ENCODE data around the gene CSNK1G1. TPM values are rescaled to one million over a fixed set of nuclear protein-coding genes. Genes with fewer than 3 reads are reported as not detected.

CSNK1G1 gene
- total RNA-seq, 5 donors from 2014 or later (not counting 1 experiment from before 2014, with no cell fraction given): 22.3 to 25.6 (median 23.6) TPM

GRCh38 chr15:64132217-64132616 is 223.8 kb downstream of the CSNK1G1 start:
- Histone ChIP-seq H3K4me1 (ENCODE audit: control insufficient read depth in 1 of 2, extremely low read depth in 1 of 2, insufficient read depth in 2 of 2, low read length in 2 of 2) (no peaks in the 10 kb centered on the region), H3K27me3 (replicated peaks in 1 of 2; ENCODE audit: control insufficient read depth in 2 of 2, extremely low read depth in 1 of 2, insufficient read depth in 2 of 2, low read length in 1 of 2) (no peaks in the 10 kb centered on the region), H3K4me3 (ENCODE audit: control insufficient read depth in 1 of 2, extremely low read depth in 1 of 2, low read length in 1 of 2) (no peak overlapping the region), H3K27ac (ENCODE audit: low read length) (no peak overlapping the region), H3K36me3 (ENCODE audit: control insufficient read depth in 2 of 2, extremely low read depth in 1 of 2, insufficient read depth in 1 of 2, low read length in 1 of 2) (peaks cover 22 to 90% of the 10 kb centered on the region in 2 donors), H3K9me3 (no peaks in the 10 kb centered on the region)
- DNase-seq: no peak
- whole genome bisulfite sequencing (ENCODE audit: insufficient coverage): 100% methylated on average over 1 of the region's 4 CpGs
- no peak for ATAC-seq (replicated peaks in 1 of 4)
- Mint-ChIP-seq H3K9me3 (no peaks in the 10 kb centered on the region), H3K36me3 (peaks cover 57% of the 10 kb centered on the region), H3K4me1 (no peaks in the 10 kb centered on the region), H3K27ac (peak overlapping the region in 1 of 2 donors; percentile 55), H3K4me3 (no peak overlapping the region), H3K27me3 (no peaks in the 10 kb centered on the region)
- CTCF ChIA-PET: interaction anchor here in 1 of 2 donors (0.6 kb wide), 1 partner anchor 923 kb away, joined by 3 read pairs; no protein-coding TSS in a partner anchor
- POLR2A ChIA-PET: no interaction called here

- CTCF ChIA-PET: no interaction called here
- peak overlapping the region in 1 of 2 donors; percentile 55 for H3K27ac Mint-ChIP-seq
- POLR2A ChIA-PET: no interaction called here
- H3K36me3 Mint-ChIP-seq: peaks cover 55% of the 10 kb centered on the region
- no peaks in the 10 kb centered on the region for H3K4me1 Mint-ChIP-seq
- H3K9me3 Mint-ChIP-seq: no peaks in the 10 kb centered on the region
- H3K4me3 Mint-ChIP-seq: no peak overlapping the region
- Histone ChIP-seq H3K4me1 (ENCODE audit: control insufficient read depth in 1 of 2, extremely low read depth in 1 of 2, insufficient read depth in 2 of 2, low read length in 2 of 2) (no peaks in the 10 kb centered on the region), H3K27me3 (replicated peaks in 1 of 2; ENCODE audit: control insufficient read depth in 2 of 2, extremely low read depth in 1 of 2, insufficient read depth in 2 of 2, low read length in 1 of 2) (no peaks in the 10 kb centered on the region), H3K9me3 (no peaks in the 10 kb centered on the region), H3K36me3 (ENCODE audit: control insufficient read depth in 2 of 2, extremely low read depth in 1 of 2, insufficient read depth in 1 of 2, low read length in 1 of 2) (peaks cover 18 to 90% of the 10 kb centered on the region in 2 donors), H3K27ac (ENCODE audit: low read length) (no peak overlapping the region), H3K4me3 (ENCODE audit: control insufficient read depth in 1 of 2, extremely low read depth in 1 of 2, low read length in 1 of 2) (no peak overlapping the region)
- no peaks in the 10 kb centered on the region for H3K27me3 Mint-ChIP-seq
- no peak for DNase-seq
- WGBS (ENCODE audit: insufficient coverage): 100% methylated on average over 4 of the region's 7 CpGs
- no peak for ATAC-seq (replicated peaks in 1 of 4)
Measured at GRCh38 chr15:64131547-64131946, 224.4 kb downstream of the CSNK1G1 start.

GRCh38 chr15:64130159-64130558 is 225.8 kb downstream of the CSNK1G1 start:
- Histone ChIP-seq H3K36me3 (ENCODE audit: control insufficient read depth in 2 of 2, extremely low read depth in 1 of 2, insufficient read depth in 1 of 2, low read length in 1 of 2) (peaks cover 18 to 86% of the 10 kb centered on the region in 2 donors), H3K4me1 (ENCODE audit: control insufficient read depth in 1 of 2, extremely low read depth in 1 of 2, insufficient read depth in 2 of 2, low read length in 2 of 2) (no peaks in the 10 kb centered on the region), H3K27me3 (replicated peaks in 1 of 2; ENCODE audit: control insufficient read depth in 2 of 2, extremely low read depth in 1 of 2, insufficient read depth in 2 of 2, low read length in 1 of 2) (no peaks in the 10 kb centered on the region), H3K9me3 (no peaks in the 10 kb centered on the region), H3K4me3 (ENCODE audit: control insufficient read depth in 1 of 2, extremely low read depth in 1 of 2, low read length in 1 of 2) (no peak overlapping the region), H3K27ac (ENCODE audit: low read length) (no peak overlapping the region)
- no CpG with 5 or more reads among the region's 3 CpGs for WGBS (ENCODE audit: insufficient coverage)
- POLR2A ChIA-PET: interaction anchor here in 1 of 2 donors (0.7 kb wide), 1 partner anchor 434 kb away, joined by 3 read pairs; no protein-coding TSS in a partner anchor
- ATAC-seq (replicated peaks in 1 of 4) (no peak), DNase-seq (no peak)
- no peaks in the 10 kb centered on the region for H3K4me1 Mint-ChIP-seq
- H3K9me3 Mint-ChIP-seq: no peaks in the 10 kb centered on the region
- CTCF ChIA-PET: interaction anchor here in 1 of 2 donors (0.6 kb wide), 1 partner anchor 244 kb away, joined by 4 read pairs; no protein-coding TSS in a partner anchor
- H3K4me3 Mint-ChIP-seq: no peak overlapping the region
- H3K36me3 Mint-ChIP-seq: peaks cover 58% of the 10 kb centered on the region
- no peaks in the 10 kb centered on the region for H3K27me3 Mint-ChIP-seq
- H3K27ac Mint-ChIP-seq: no peak overlapping the region

GRCh38 chr15:64127521-64128270 is 228.3 kb downstream of the CSNK1G1 start:
- no peak overlapping the region for H3K27ac Mint-ChIP-seq
- no peak for ATAC-seq (replicated peaks in 1 of 4)

GRCh38 chr15:64125978-64126377 is 230.0 kb downstream of the CSNK1G1 start:
- DNase-seq: no peak
- Histone ChIP-seq H3K27ac (ENCODE audit: low read length) (no peak overlapping the region), H3K9me3 (no peaks in the 10 kb centered on the region), H3K27me3 (replicated peaks in 1 of 2; ENCODE audit: control insufficient read depth in 2 of 2, extremely low read depth in 1 of 2, insufficient read depth in 2 of 2, low read length in 1 of 2) (no peaks in the 10 kb centered on the region), H3K4me3 (ENCODE audit: control insufficient read depth in 1 of 2, extremely low read depth in 1 of 2, low read length in 1 of 2) (no peak overlapping the region), H3K4me1 (ENCODE audit: control insufficient read depth in 1 of 2, extremely low read depth in 1 of 2, insufficient read depth in 2 of 2, low read length in 2 of 2) (no peaks in the 10 kb centered on the region), H3K36me3 (ENCODE audit: control insufficient read depth in 2 of 2, extremely low read depth in 1 of 2, insufficient read depth in 1 of 2, low read length in 1 of 2) (peaks cover 7 to 83% of the 10 kb centered on the region in 2 donors)
- Mint-ChIP-seq H3K27me3 (no peaks in the 10 kb centered on the region), H3K4me3 (no peak overlapping the region), H3K9me3 (no peaks in the 10 kb centered on the region), H3K27ac (peak overlapping the region in 1 of 2 donors; percentile 39), H3K36me3 (peaks cover 54% of the 10 kb centered on the region), H3K4me1 (peaks cover 0 to 2% (median 0%) of the 10 kb centered on the region in 3 donors)
- ChIA-PET POLR2A (interaction anchor here (0.6 kb wide), 3 partner anchors 243 to 418 kb away, joined by 3 to 6 read pairs (median 5); no protein-coding TSS in a partner anchor), CTCF (interaction anchor here in 1 of 2 donors (1.0 to 1.2 kb wide), 2 partner anchors 21 to 27 kb away, joined by 3 to 4 read pairs; no protein-coding TSS in a partner anchor)
- no peak for ATAC-seq (replicated peaks in 1 of 4)
- WGBS (ENCODE audit: insufficient coverage): no CpG with 5 or more reads among the region's 3 CpGs

More at GRCh38 chr15:64127521-64128270, 228.3 kb downstream of the CSNK1G1 start:
- Mint-ChIP-seq H3K4me1 (no peaks in the 10 kb centered on the region), H3K4me3 (no peak overlapping the region), H3K36me3 (peaks cover 62% of the 10 kb centered on the region), H3K27me3 (no peaks in the 10 kb centered on the region), H3K9me3 (no peaks in the 10 kb centered on the region)
- DNase-seq: no peak
- H3K4me1 ChIP-seq (ENCODE audit: control insufficient read depth in 1 of 2, extremely low read depth in 1 of 2, insufficient read depth in 2 of 2, low read length in 2 of 2): no peaks in the 10 kb centered on the region
- no peaks in the 10 kb centered on the region for H3K9me3 ChIP-seq
- CTCF ChIA-PET: no interaction called here
- no peak overlapping the region for H3K4me3 ChIP-seq (ENCODE audit: control insufficient read depth in 1 of 2, extremely low read depth in 1 of 2, low read length in 1 of 2)
- H3K27ac ChIP-seq (ENCODE audit: low read length): no peak overlapping the region
- no peaks in the 10 kb centered on the region for H3K27me3 ChIP-seq (replicated peaks in 1 of 2; ENCODE audit: control insufficient read depth in 2 of 2, extremely low read depth in 1 of 2, insufficient read depth in 2 of 2, low read length in 1 of 2)
- peaks cover 10 to 84% of the 10 kb centered on the region in 2 donors for H3K36me3 ChIP-seq (ENCODE audit: control insufficient read depth in 2 of 2, extremely low read depth in 1 of 2, insufficient read depth in 1 of 2, low read length in 1 of 2)
- POLR2A ChIA-PET: interaction anchor here in 1 of 2 donors (0.7 kb wide), 1 partner anchor 546 kb away, joined by 3 read pairs; no protein-coding TSS in a partner anchor
- WGBS (ENCODE audit: insufficient coverage): no CpG with 5 or more reads among the region's 6 CpGs

- ChIA-PET POLR2A (no interaction called here), CTCF (no interaction called here)
- Mint-ChIP-seq H3K4me1 (peaks cover 0 to 2% (median 0%) of the 10 kb centered on the region in 3 donors), H3K27ac (no peak overlapping the region), H3K9me3 (no peaks in the 10 kb centered on the region), H3K27me3 (no peaks in the 10 kb centered on the region), H3K4me3 (no peak overlapping the region), H3K36me3 (peaks cover 61% of the 10 kb centered on the region)
- no peak overlapping the region for H3K4me3 ChIP-seq (ENCODE audit: control insufficient read depth in 1 of 2, extremely low read depth in 1 of 2, low read length in 1 of 2)
- H3K27me3 ChIP-seq (replicated peaks in 1 of 2; ENCODE audit: control insufficient read depth in 2 of 2, extremely low read depth in 1 of 2, insufficient read depth in 2 of 2, low read length in 1 of 2): no peaks in the 10 kb centered on the region
- H3K4me1 ChIP-seq (ENCODE audit: control insufficient read depth in 1 of 2, extremely low read depth in 1 of 2, insufficient read depth in 2 of 2, low read length in 2 of 2): no peaks in the 10 kb centered on the region
- no peak overlapping the region for H3K27ac ChIP-seq (ENCODE audit: low read length)
- peaks cover 23 to 84% of the 10 kb centered on the region in 2 donors for H3K36me3 ChIP-seq (ENCODE audit: control insufficient read depth in 2 of 2, extremely low read depth in 1 of 2, insufficient read depth in 1 of 2, low read length in 1 of 2)
- H3K9me3 ChIP-seq: no peaks in the 10 kb centered on the region
- no CpG with 5 or more reads among the region's 3 CpGs for WGBS (ENCODE audit: insufficient coverage)
- no peak for DNase-seq
- no peak for ATAC-seq (replicated peaks in 1 of 4)
Measured at GRCh38 chr15:64122936-64123351, 233.0 kb downstream of the CSNK1G1 start.
